ENCODE results near the gene PABPN1. TPM values are rescaled to one million over a fixed set of nuclear protein-coding genes. Genes with fewer than 3 reads are reported as not detected.

PABPN1 gene
- total and polyA plus RNA-seq, 2 experiments from 2014 or later: 57.8 to 60.3 TPM

DNA sequence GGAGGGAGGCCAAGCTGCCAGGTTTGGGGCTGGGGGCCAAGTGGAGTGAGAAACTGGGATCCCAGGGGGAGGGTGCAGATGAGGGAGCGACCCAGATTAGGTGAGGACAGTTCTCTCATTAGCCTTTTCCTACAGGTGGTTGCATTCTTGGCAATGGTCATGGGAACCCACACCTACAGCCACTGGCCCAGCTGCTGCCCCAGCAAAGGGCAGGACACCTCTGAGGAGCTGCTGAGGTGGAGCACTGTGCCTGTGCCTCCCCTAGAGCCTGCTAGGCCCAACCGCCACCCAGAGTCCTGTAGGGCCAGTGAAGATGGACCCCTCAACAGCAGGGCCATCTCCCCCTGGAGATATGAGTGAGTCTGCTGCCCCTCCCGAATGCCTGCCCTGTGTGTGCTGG, 51.8 kb downstream of the PABPN1 start:
- Histone ChIP-seq H3K4me1 (ENCODE audit: insufficient read depth) (no peaks in the 10 kb centered on the region), H2AFZ (no peak overlapping the region), H3K9me2 (ENCODE audit: insufficient read depth) (no peaks in the 10 kb centered on the region), H3K27me3 (replicated peaks; ENCODE audit: insufficient read depth) (no peaks in the 10 kb centered on the region), H4K20me1 (ENCODE audit: insufficient read depth) (no peaks in the 10 kb centered on the region), H3K36me3 (ENCODE audit: low read depth) (no peaks in the 10 kb centered on the region), H3F3A (ENCODE audit: insufficient read depth) (no peaks in the 10 kb centered on the region), H3K4me2 (ENCODE audit: unreplicated experiment) (no peak overlapping the region), H3K79me2 (ENCODE audit: insufficient read depth) (no peaks in the 10 kb centered on the region), H3K9me3 (ENCODE audit: low read depth) (no peaks in the 10 kb centered on the region), H3K27ac (no peak overlapping the region), H3K9ac (no peak overlapping the region), H3K4me3 (no peak overlapping the region)
- no peak for TF ChIP-seq EZH2 (IDR thresholded peaks at IDR 0.05; ENCODE audit: insufficient read depth, poor library complexity, severe bottlenecking)
- no peak for TF ChIP-seq EZH2phosphoT487 (IDR thresholded peaks at IDR 0.05; ENCODE audit: insufficient read depth, low read depth)
- DNase-seq: no peak
- 59 to 62% methylated on average over 3 of the region's 3 CpGs for WGBS, 2 experiments (ENCODE audit: low coverage in 1 of 2, low lambda C conversion rate in 2 of 2, missing lambda C conversion rate in 2 of 2)
- in situ Hi-C loops (cut with MboI): no loop called here

Other genes starting within 250 kb of the PABPN1 start
- 61.0 and 63.7 TPM in 2 replicates for gene ACIN1, start 226.3 kb upstream of the PABPN1 start, total RNA-seq (2014; rRNA removed; shearing (Covaris generic))
- 28.8 and 35.5 TPM in 2 replicates for gene ACIN1, start 226.3 kb upstream of the PABPN1 start, polyA plus RNA-seq (2016; fragmentation: Nextera tagmentation; extraction: Ambion mirVana)
- gene C14orf119, start 226.0 kb upstream of the PABPN1 start, total RNA-seq (2014; rRNA removed; shearing (Covaris generic)): 48.7 and 55.5 TPM in 2 replicates
- gene C14orf119, start 226.0 kb upstream of the PABPN1 start, polyA plus RNA-seq (2016; fragmentation: Nextera tagmentation; extraction: Ambion mirVana): 157 and 166 TPM in 2 replicates
- not detected in 2 replicates for gene CIROP, start 216.5 kb upstream of the PABPN1 start, total RNA-seq (2014; rRNA removed; shearing (Covaris generic))
- gene CIROP, start 216.5 kb upstream of the PABPN1 start, polyA plus RNA-seq (2016; fragmentation: Nextera tagmentation; extraction: Ambion mirVana): 0.09 TPM in 1 of 2 replicates, not detected in the other
- not detected in 2 replicates for gene CEBPE, start 202.2 kb upstream of the PABPN1 start, total RNA-seq (2014; rRNA removed; shearing (Covaris generic))
- gene CEBPE, start 202.2 kb upstream of the PABPN1 start, polyA plus RNA-seq (2016; fragmentation: Nextera tagmentation; extraction: Ambion mirVana): not detected in 2 replicates
- gene SLC7A8, start 137.8 kb upstream of the PABPN1 start, total RNA-seq (2014; rRNA removed; shearing (Covaris generic)): 2.7 and 6.7 TPM in 2 replicates
- gene SLC7A8, start 137.8 kb upstream of the PABPN1 start, polyA plus RNA-seq (2016; fragmentation: Nextera tagmentation; extraction: Ambion mirVana): 9.8 and 9.9 TPM in 2 replicates
- gene RNF212B, start 83.5 kb upstream of the PABPN1 start, total RNA-seq (2014; rRNA removed; shearing (Covaris generic)): not detected in 2 replicates
- not detected in 2 replicates for gene RNF212B, start 83.5 kb upstream of the PABPN1 start, polyA plus RNA-seq (2016; fragmentation: Nextera tagmentation; extraction: Ambion mirVana)
- 7.6 and 8.7 TPM in 2 replicates for gene HOMEZ, start 35.3 kb upstream of the PABPN1 start, total RNA-seq (2014; rRNA removed; shearing (Covaris generic))
- 5.0 and 5.8 TPM in 2 replicates for gene HOMEZ, start 35.3 kb upstream of the PABPN1 start, polyA plus RNA-seq (2016; fragmentation: Nextera tagmentation; extraction: Ambion mirVana)
- gene PPP1R3E, start 18.6 kb upstream of the PABPN1 start, total RNA-seq (2014; rRNA removed; shearing (Covaris generic)): 4.1 and 4.3 TPM in 2 replicates
- 1.4 and 1.6 TPM in 2 replicates for gene PPP1R3E, start 18.6 kb upstream of the PABPN1 start, polyA plus RNA-seq (2016; fragmentation: Nextera tagmentation; extraction: Ambion mirVana)
- gene BCL2L2, start 14.6 kb upstream of the PABPN1 start, total RNA-seq (2014; rRNA removed; shearing (Covaris generic)): 22.5 and 35.0 TPM in 2 replicates
- gene BCL2L2, start 14.6 kb upstream of the PABPN1 start, polyA plus RNA-seq (2016; fragmentation: Nextera tagmentation; extraction: Ambion mirVana): 6.4 and 8.1 TPM in 2 replicates
- 32.8 and 42.3 TPM in 2 replicates for gene SLC22A17, start 31.4 kb downstream of the PABPN1 start, total RNA-seq (2014; rRNA removed; shearing (Covaris generic))
- gene SLC22A17, start 31.4 kb downstream of the PABPN1 start, polyA plus RNA-seq (2016; fragmentation: Nextera tagmentation; extraction: Ambion mirVana): 16.5 and 20.4 TPM in 2 replicates
- 8.6 and 17.3 TPM in 2 replicates for gene EFS, start 43.7 kb downstream of the PABPN1 start, total RNA-seq (2014; rRNA removed; shearing (Covaris generic))
- 3.9 and 4.2 TPM in 2 replicates for gene EFS, start 43.7 kb downstream of the PABPN1 start, polyA plus RNA-seq (2016; fragmentation: Nextera tagmentation; extraction: Ambion mirVana)
- not detected in 2 replicates for gene IL25, start 51.4 kb downstream of the PABPN1 start, total RNA-seq (2014; rRNA removed; shearing (Covaris generic))
- gene IL25, start 51.4 kb downstream of the PABPN1 start, polyA plus RNA-seq (2016; fragmentation: Nextera tagmentation; extraction: Ambion mirVana): not detected in 2 replicates
- not detected in 2 replicates for gene CMTM5, start 55.6 kb downstream of the PABPN1 start, total RNA-seq (2014; rRNA removed; shearing (Covaris generic))
- not detected in 2 replicates for gene CMTM5, start 55.6 kb downstream of the PABPN1 start, polyA plus RNA-seq (2016; fragmentation: Nextera tagmentation; extraction: Ambion mirVana)
- not detected in 2 replicates for gene MYH6, start 86.8 kb downstream of the PABPN1 start, total RNA-seq (2014; rRNA removed; shearing (Covaris generic))
- 0.80 TPM in 1 of 2 replicates, not detected in the other for gene MYH6, start 86.8 kb downstream of the PABPN1 start, polyA plus RNA-seq (2016; fragmentation: Nextera tagmentation; extraction: Ambion mirVana)
- gene MYH7, start 114.2 kb downstream of the PABPN1 start, total RNA-seq (2014; rRNA removed; shearing (Covaris generic)): not detected in 2 replicates
- gene MYH7, start 114.2 kb downstream of the PABPN1 start, polyA plus RNA-seq (2016; fragmentation: Nextera tagmentation; extraction: Ambion mirVana): not detected in 2 replicates
- gene NGDN, start 148.2 kb downstream of the PABPN1 start, total RNA-seq (2014; rRNA removed; shearing (Covaris generic)): 13.9 and 25.9 TPM in 2 replicates
- 39.9 TPM in 2 replicates for gene NGDN, start 148.2 kb downstream of the PABPN1 start, polyA plus RNA-seq (2016; fragmentation: Nextera tagmentation; extraction: Ambion mirVana)
- gene ZFHX2, start 230.3 kb downstream of the PABPN1 start, total RNA-seq (2014; rRNA removed; shearing (Covaris generic)): under 0.01 TPM in 1 of 2 replicates, not detected in the other
- gene ZFHX2, start 230.3 kb downstream of the PABPN1 start, polyA plus RNA-seq (2016; fragmentation: Nextera tagmentation; extraction: Ambion mirVana): 0.14 and 0.49 TPM in 2 replicates
- gene THTPA, start 234.8 kb downstream of the PABPN1 start, total RNA-seq (2014; rRNA removed; shearing (Covaris generic)): 21.0 and 33.8 TPM in 2 replicates
- gene THTPA, start 234.8 kb downstream of the PABPN1 start, polyA plus RNA-seq (2016; fragmentation: Nextera tagmentation; extraction: Ambion mirVana): 9.3 and 10.0 TPM in 2 replicates
- 3.9 and 13.7 TPM in 2 replicates for gene AP1G2, start 246.3 kb downstream of the PABPN1 start, total RNA-seq (2014; rRNA removed; shearing (Covaris generic))
- 9.6 and 10.2 TPM in 2 replicates for gene AP1G2, start 246.3 kb downstream of the PABPN1 start, polyA plus RNA-seq (2016; fragmentation: Nextera tagmentation; extraction: Ambion mirVana)